Measurements from ENCODE around the gene GBP1.
"Not testable (repeated sequence)": the region's sequence is repeated elsewhere in the genome, so short reads cannot be mapped to it uniquely, and the experiment has no call there.

The GBP1 gene

DNA sequence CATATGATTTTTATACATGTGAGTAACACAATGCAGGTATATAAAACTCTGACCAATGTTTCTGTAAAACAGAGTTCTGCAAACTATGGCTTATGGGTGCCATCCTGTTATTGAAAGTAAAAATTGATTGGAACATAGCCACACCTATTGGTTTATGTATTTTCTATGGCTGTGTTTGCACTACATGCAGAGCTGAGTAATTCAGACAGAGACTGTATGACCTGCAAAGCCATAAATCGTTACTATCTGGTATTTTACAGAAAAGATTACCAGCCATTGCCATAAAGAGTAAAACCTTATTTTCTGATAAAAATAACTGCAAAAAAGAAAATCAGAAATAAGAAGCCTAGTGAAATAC lies 13.1 kb downstream of the GBP1 start:
- DNase-seq (no peak), ATAC-seq (no peak)

DNA sequence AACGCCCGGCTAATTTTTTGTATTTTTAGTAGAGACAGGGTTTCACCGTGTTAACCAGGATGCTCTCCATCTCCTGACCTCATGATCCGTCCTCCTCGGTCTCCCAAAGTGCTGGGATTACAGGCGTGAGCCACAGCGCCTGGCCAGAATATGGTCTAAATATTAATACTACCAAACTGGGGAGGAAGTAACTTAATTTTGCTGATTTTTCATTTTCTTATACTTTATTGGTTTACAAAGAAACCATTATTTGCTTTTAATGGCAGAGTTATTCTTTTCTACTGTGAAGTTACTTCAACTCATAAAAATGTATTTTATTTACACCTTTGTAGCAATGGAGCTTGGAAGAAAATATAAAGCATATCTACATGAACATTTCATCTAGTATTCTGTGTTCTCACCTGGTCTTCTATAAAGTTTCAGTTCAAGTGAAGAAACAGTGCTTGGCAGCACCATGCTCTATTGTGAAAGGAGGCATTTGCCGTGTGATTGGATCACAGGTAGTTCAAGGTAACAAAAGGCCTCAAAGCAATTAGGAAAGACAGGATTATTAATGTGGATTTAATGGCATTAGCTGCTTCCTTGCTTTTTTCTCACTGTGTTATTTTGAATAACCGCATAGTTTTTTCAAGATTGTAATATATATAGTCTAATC lies 13.6 kb downstream of the GBP1 start:
- ATAC-seq (no peak), DNase-seq (no peak)

DNA sequence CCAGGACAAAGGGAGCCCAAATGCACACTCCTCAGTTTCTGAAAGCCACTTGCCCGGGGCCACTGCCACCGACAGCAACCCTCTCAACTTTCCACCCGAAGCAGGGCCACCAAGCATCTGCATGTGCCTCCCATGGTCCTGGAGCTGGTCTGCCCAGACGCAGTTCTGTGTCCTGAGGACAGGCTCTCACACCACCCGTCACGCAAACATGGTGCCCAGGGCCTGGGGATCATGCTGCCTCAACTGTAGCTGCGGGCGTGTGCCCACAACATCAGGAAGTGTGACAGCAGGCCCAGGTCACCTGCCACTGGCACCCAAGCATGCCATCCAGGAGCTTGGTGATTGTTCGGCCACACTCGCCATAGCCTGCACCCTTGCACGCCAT lies 14.4 kb downstream of the GBP1 start:
- no peak for ATAC-seq
- DNase-seq = no peak

DNA sequence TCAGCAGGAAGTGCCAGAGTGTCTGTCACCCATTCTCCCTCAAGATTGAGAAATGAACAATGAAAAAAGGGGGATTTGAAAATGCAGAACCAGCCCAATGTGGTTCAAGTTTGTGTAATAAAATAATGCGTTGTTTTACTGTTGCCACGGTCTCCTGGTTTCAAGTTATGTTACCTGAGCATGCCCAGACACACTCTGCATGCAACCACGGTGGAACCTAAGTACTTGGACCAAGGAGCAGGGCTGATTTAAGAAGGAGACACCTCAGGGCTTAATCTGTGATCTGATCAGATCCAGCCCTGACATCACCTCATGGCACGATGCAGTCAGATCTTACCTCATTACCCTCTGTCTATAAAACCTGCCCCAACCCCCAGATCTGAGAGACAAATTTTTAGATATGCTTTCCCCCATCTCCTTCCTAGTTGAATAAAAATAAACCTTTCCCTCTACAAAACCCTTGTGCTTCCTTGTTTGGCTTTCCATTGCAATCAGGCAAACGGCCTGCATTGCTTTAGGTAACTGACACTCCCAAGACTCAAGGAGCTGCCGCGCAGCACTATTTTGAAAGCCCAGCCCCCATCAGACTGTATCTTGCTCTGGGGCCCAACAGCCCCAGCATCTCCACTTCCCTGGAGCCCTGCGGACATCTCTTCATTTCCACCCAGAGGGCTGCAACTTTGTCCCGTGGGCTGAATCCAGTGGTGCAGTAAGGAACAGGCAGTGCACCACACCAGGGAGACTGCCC lies 14.9 kb downstream of the GBP1 start:
- not testable (repeated sequence) for ATAC-seq, DNase-seq

DNA sequence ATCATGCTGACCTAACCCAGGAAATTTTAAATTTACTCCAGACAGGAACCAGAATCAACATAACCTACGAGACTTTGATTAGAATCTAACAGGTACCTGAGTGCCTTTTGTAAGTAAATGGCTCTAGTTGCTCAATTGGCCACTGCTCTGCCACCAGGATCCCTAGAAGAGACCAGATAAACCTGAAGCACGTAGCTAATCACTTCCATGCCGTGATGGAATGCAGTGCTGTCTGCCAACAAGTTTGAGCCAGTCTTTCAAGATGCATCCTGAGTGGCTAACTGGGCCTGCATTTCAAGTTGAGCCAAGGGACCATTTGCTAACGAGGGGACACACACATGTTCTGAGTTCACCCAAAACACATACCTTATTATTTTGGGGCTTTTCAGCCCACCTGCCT lies 15.8 kb downstream of the GBP1 start:
- DNase-seq, ATAC-seq: not testable (repeated sequence)

- no peak for DNase-seq
These were observed 17.3 kb downstream of the GBP1 start for GRCh38 chr1:89047734-89048133.

GRCh38 chr1:89046318-89047183 lies 18.5 kb downstream of the GBP1 start:
- ATAC-seq = peak; percentile 91
- DNase-seq = not testable (repeated sequence)

More at GRCh38 chr1:89047734-89048133, 17.3 kb downstream of the GBP1 start:
- ATAC-seq = no peak

- ATAC-seq = no peak
- DNase-seq = no peak
These were observed 19.9 kb downstream of the GBP1 start for GRCh38 chr1:89044970-89045721.

- ATAC-seq = no peak
- no peak for DNase-seq
These were observed 21.1 kb downstream of the GBP1 start for GRCh38 chr1:89043940-89044339.

DNA sequence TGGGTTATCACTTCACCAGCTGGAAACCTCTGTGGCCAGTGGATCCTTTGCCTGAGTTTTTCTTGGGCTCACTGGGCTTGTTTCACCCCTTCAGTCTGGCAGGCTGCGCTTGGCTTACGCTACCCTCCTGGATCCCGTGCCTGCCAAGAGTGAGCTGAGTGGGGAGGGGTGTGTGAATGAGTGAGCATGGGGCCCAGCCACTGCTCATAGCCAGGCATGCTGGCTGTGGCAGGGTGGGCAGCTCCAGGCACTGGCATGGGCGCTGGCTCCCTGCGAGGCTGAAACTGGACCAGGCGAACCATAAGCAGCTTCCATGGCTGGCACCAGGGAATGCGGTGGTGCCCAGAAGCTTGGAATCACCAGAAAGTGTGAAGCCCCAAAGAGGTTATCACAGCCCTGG lies 22.5 kb downstream of the GBP1 start:
- DNase-seq (no peak), ATAC-seq (no peak)

GRCh38 chr1:89041721-89042120 lies 23.3 kb downstream of the GBP1 start:
- DNase-seq (no peak), ATAC-seq (no peak)

DNA sequence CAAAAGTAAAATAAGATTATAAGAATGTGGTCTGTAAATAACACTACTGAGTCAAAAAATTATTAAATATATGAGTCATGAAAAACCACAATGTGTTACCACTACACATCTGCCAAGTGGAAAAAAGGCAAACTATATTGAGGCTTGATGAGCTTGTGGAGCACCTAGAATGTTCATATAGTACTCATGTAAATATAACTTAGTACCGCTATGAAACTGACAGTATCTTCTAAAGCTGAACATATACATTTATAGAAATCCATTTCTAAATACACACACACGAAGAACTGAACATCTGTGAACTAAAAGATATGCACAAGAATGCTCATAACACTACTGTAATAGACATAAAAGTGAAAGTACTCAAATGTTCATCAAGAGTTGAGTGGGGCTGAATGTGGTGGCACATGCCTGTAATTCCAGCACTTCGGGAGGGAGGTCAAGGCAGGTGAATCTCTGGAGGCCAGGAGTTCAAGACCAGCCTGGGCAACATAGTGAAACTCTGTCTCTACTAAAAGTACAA lies 23.8 kb downstream of the GBP1 start:
- ATAC-seq (peak; percentile 86), DNase-seq (no peak)

GRCh38 chr1:89040315-89040626 lies 24.7 kb downstream of the GBP1 start:
- ATAC-seq (no peak), DNase-seq (no peak)

GRCh38 chr1:89037186-89037585 lies 27.8 kb downstream of the GBP1 start:
- ATAC-seq (no peak), DNase-seq (no peak)

GRCh38 chr1:89035080-89035479 lies 29.9 kb downstream of the GBP1 start:
- ATAC-seq (peak; percentile 46), DNase-seq (no peak)

GRCh38 chr1:89034004-89034403 lies 31.0 kb downstream of the GBP1 start:
- DNase-seq, ATAC-seq: not testable (repeated sequence)

DNA sequence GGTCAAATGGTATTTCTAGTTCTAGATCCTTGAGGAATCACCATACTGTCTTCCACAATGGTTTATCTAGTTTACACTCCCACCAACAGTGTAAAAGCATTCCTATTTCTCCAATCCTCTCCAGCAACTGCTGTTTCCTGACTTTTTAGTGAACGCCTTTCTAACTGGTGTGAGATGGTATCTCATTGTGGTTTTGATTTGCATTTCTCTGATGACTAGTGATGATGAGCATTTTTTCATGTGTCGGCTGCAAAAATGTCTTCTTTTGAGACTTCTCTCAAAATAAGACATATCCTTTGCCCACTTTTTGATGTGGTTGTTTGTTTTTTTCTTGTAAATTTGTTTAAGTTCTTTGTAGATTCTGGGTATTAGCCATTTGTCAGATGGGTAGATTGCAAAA lies 36.0 kb downstream of the GBP1 start:
- ATAC-seq, DNase-seq: not testable (repeated sequence)

- DNase-seq = no peak
- peak; percentile 47 for ATAC-seq
These were observed 39.1 kb downstream of the GBP1 start for GRCh38 chr1:89025928-89026327.

DNA sequence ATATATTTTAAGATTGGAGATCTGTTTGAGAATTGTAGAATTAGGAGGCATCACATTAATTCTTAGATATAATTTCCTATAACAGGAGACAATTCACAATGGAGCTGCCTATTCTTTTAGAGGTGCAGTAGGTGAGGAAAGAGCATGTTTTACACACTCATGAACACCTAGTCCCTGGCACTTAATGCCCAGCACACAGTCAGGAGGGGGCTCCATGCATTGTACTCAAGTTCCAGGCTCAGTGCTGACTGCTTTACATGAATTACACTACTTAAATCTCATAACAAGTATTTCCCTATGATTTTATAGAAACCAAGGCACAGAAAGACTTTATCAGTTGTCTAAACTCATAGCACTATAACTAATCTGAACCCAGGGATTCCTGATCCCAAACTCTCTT lies 42.0 kb downstream of the GBP1 start:
- ATAC-seq = no peak

GRCh38 chr1:89022167-89022959 lies 42.6 kb downstream of the GBP1 start, which contains the start of gene GBP3:
Gene GBP3, minus strand, starts transcription at chr1:89022866. Its CDS starts 2,145 bp downstream, at chr1:89020721.
- DNase-seq (no peak), ATAC-seq (peak; percentile 74)

More for the DNA sequence above, 42.0 kb downstream of the GBP1 start:
- DNase-seq = no peak

- not testable (repeated sequence) for DNase-seq, ATAC-seq
These were observed 46.7 kb downstream of the GBP1 start for GRCh38 chr1:89018318-89018717.

Data from stimulated activated naive CD8-positive, alpha-beta T cell treated with anti-CD3 and anti-CD28 coated beads, Interleukin-15, Interleukin-2, amounts not matched to agents 100 U/mL and 50 U/mL, for 24 hours (primary cell).